GM21717 (cell line): ENCODE results near the gene AGGF1.
"Not testable (repeated sequence)": the region's sequence is repeated elsewhere in the genome, so short reads cannot be mapped to it uniquely, and the experiment has no call there.

Source experiments
- ATAC-seq: cut with Tn5 transposase; IDR thresholded peaks from one replicate; pipeline ENCODE4 v1.9.1; 2021; ENCODE audit warnings: mild to moderate bottlenecking, moderate library complexity; ENCODE audit not compliant: unreplicated experiment

Gene AGGF1

GRCh38 chr5:77083088-77083487 is 52.9 kb downstream of the AGGF1 start:
- ATAC-seq, result no peak

DNA sequence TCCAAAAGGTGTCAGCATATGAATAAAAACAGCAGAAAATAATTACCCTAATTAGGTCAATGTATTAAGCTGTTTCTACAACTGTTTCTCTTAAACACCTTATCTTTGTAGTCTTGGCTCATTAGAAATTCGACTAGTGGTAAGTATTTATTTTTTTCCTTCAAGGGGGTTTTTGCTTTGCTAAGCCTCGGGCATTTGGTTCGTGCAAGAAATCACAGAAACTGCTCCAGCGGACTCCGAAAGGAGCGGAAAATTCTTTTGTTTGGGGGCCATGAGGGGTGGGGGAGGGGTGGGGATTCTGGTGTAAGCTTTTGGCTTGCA is 56.1 kb downstream of the AGGF1 start:
- ATAC-seq, result no peak

- peak; percentile 64 for ATAC-seq
Measured at GRCh38 chr5:77086689-77087483, 56.7 kb downstream of the AGGF1 start, which contains the start of gene ZBED3. ZBED3 (minus strand) TSS chr5:77087285; CDS start chr5:77077878, 9,407 bp downstream.

GRCh38 chr5:77087484-77088261 is 57.5 kb downstream of the AGGF1 start:
- no peak for ATAC-seq

DNA sequence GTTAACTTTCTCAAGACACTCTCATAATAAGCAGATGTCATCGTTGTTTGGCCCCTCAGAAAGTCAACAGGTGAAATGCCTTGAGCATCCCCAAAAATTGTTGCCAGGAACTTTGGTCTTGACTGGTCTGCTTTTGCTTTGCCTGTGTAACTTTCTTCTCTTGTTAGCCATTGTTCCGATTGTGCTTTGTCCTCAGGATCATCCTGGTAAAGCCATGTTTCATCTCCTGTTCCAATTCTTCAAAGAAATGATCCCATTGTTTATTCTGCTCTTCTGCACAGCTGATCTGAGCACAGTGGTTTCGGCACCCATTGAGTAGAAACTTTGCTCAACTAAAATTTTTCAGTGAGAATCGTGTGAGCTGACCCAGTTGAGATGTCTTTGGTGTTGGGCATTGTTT is 65.0 kb downstream of the AGGF1 start:
- ATAC-seq, result no peak

DNA sequence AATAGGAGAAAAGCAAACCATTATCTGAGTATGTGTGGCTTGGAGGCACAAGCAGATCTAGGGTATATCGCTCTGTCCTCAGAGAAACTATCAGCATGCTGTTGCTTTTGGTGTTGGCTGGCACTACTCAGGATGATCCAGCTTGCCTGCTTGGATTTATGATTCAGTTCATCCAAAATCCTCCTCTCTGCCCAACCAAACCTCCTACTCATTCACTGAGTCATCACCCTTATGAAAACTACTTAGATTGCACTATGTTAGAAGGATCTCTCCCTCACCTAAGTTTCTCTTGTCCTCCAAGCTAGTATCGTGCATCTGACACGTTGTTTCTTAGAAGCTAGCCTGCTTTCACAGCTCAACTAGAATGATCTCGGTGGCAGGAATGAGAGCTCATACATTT is 71.1 kb downstream of the AGGF1 start:
- no peak for ATAC-seq

DNA sequence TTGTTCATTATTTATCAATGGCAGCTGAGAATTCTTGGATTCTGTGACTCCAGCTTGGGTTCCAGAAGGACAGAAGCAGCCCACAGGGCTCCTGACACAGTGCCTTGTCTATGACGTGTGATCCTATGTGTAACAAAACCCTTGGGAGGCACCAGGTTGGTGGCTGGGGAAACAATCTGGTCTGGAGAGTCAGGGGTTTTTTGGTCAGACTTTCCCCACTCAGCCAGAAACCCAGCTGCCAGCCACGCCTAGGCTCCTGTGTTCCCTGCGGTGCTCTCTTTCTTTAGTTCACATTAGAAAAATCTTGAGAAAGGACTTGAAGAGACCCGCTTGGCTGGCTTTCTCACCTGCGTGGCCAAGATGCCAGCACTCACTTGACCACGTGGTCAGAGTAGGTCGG is 72.3 kb downstream of the AGGF1 start:
- no peak for ATAC-seq

DNA sequence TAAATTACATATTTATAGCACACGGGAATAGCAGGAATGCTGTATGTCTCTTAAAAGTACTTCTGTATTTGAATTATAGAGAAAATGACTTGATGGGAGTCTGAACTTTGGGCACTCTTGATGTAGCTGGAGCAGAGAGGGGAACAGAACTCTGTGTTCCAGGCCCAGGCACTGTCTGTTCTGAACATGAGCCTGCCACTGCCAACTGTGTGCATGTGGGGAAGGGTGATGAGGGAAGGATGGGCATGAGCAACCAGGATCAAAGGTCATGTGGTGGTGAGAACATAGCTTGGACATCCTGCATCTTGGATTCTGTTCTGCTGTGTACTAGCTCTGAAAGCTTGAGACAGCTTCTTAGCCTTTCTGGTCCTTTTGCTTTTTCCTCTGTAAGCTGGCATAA is 73.3 kb downstream of the AGGF1 start:
- ATAC-seq, result no peak

GRCh38 chr5:77104813-77105212 is 74.6 kb downstream of the AGGF1 start:
- no peak for ATAC-seq

DNA sequence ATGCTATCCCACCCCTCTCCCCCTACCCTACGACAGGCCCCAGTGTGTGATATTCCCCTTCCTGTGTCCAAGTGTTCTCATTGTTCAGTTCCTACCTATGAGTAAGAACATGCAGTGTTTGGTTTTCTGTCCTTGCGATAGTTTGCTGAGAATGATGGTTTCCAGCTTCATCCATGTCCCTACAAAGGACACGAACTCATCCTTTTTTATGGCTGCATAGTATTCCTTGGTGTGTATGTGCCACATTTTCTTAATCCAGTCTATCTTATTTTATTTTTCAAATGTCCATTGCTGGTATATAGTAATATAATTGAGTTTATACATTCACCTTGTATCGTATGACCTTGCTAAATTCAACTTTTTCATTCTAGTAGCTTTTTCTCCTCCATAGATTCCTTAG is 76.8 kb downstream of the AGGF1 start:
- ATAC-seq, result not testable (repeated sequence)
